HG02938 (cell line): ENCODE measurements around the gene PLXNA2.
A peak's percentile ranks its signal among the peaks of the same experiment; 100 is the strongest.

Source experiments
- ATAC-seq: cut with Tn5 transposase; IDR thresholded peaks from one replicate; pipeline ENCODE4 v1.9.1; 2021; ENCODE audit warnings: mild to moderate bottlenecking, moderate library complexity; ENCODE audit not compliant: unreplicated experiment

PLXNA2 gene

DNA sequence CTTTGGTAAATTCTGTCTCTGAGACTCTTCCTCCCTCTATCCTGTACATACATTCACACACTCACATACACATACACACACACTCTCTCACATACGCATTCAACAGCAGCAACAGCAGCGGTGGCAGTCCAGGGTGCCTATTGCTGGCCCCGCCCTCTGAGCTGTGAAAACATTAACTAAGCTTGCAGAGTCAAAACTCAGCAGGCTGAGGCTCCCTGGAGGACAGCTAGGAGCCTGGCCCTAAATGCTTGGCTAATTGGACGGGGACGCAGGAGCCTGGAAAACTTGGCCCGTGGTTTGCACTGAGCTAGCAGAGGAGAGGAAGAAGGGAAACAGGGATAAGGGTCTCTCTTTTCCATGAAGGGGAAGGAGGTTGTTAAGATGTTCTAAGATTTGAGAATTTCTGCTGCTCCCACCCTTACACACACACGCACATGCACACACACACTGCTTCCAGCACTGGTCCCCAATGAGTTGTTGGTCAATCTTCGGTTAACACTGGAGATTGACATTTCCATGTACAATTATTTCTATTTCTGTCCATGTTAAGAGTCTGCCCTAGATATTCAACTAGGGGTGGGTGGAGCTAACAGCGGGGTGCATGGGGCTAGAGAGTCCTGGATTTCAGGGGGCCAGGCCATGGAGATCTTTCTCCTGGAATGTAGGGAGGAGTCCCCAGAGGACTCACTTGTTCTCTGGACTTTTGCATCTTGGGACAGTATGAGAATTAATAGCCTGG is 94.2 kb downstream of the PLXNA2 start:
- no peak for ATAC-seq

DNA sequence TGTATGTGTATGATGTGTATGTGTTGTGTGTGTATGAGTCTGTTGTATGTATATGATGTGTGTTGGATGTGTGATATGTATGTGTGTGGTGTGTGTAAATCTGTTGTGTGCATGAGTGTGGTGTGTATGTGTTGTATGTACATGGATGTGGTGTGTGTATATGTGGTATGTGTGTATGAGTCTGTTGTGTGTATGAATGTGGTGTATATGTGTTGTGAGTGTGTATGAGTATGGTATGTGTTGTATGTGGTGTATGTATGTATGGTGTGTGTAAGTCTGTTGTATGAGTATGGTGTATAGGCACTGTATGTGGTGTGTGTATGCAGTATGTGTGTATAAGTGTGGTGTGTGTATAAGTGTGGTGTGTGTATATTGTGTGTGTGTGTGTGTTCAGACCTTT is 95.0 kb downstream of the PLXNA2 start:
- ATAC-seq = no peak

DNA sequence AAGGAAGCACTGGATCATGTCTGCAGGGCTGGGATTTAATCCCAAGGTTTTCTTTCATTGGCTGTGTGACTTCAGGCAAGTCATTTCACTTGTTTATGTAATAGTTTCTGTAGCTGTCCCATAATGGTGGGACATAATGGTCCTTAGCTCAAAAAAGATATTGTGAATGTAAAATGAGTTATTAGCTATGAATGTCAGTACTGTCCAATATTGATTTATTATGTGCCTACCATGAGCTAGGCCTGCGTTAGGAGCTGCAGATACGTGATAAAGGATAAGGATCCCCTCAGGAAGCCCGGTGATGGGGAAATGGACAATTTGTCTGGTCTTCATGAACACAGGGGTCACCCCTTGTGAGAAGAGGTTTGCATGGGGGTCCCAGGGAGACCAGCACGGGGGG is 95.8 kb downstream of the PLXNA2 start:
- no peak for ATAC-seq

DNA sequence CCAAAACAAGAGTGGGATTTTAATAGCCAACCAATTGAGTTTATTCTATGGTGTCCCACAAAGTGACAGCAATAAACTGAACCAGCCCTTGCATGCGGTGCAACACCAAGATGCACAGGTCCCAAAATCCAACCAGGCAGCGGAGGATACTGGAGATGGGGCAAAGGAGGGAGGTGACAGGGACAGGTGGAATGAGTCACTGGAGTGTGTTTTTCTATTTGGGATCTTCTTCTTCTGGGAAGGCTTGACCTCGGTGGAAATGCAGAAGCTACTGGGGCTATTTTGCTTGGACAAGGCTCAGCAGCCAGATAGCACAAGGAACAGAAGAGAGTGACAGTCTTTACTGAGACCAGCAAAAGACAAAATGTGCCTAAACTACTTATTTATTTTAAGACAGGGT is 97.5 kb downstream of the PLXNA2 start:
- no peak for ATAC-seq

DNA sequence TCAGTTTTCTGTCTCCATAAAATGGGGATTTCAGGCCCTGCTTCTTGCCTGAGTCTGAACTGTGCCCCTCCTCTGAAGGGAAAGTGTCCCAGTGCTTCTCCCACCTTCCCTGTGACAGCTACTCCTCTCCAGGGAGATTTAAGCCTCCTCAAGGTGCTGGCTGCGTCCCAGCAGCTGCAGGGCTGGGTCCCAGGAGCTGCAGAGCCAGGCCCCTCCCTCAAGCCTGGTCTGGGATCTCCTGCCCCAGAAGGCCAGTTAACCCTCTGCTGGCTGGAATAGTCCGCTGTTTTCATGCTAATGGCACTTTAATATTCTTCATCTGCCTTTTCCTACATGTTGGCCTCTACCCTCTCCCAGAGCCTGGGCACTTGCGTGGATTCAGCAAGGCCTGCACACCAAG is 99.0 kb downstream of the PLXNA2 start:
- no peak for ATAC-seq

DNA sequence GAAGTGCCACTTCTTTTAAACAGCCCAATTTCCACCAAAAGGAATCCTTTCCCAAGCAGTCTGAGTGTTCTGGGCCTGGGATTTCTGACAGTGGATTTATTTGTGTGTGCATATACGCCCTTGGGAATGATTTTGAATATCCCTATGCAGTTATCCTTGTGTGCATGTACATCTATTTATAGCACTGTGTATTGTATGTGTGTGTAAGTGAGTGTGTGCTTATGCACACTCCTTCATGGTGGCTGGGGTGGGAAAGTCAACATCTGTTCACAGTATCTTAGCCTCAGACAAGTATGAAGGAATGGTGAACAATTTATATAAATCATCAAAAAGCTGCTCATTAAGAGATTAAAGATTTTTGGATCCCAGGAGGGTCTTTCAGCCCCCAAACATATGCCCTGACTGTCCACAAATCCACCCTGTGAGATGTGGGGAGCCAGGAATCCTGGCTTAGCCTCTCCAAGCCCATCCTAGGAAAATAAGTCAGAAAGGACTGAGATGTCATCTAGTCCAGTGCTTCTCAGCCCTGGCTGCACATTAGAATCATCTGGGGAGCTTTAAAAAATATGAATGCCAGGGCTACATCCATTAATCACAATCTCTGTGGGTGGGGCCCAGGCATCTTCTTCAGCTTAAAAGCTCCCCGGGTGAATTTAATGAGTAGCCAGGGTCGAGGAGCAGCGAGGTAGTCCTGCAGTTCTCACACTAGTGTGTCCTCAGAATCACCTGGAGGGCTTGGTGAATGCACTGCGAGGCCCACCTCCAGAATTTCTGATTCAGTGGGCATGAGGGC is 101.4 kb downstream of the PLXNA2 start:
- ATAC-seq = no peak

DNA sequence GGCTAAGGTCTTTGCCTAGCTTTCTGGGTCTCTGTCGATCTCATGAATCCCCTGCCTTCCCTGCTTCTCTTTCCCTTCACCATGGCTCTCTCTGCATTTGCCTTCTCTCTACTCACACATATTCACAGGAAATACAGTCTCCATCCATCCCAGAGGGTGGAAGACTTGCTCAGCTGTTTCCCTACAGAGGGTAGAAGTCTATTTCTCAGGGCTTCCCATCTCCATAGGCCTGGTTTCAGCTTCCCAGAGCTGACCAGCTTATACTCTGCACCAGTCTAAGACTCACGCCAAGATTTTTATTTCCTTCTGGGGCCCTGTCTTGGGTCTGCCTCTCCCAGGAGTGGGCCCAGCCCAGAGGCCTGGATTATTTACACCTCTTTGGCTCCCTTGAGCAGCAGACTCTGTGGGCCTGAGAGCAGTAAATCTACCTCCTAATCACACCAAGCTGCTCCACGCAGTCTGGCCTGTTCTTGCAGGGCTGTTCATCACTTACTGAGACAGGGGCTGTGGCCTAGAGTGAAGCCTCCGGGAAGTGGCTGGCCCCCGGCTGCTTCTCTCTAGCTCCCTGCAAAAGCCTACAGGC is 102.5 kb downstream of the PLXNA2 start:
- ATAC-seq = no peak

DNA sequence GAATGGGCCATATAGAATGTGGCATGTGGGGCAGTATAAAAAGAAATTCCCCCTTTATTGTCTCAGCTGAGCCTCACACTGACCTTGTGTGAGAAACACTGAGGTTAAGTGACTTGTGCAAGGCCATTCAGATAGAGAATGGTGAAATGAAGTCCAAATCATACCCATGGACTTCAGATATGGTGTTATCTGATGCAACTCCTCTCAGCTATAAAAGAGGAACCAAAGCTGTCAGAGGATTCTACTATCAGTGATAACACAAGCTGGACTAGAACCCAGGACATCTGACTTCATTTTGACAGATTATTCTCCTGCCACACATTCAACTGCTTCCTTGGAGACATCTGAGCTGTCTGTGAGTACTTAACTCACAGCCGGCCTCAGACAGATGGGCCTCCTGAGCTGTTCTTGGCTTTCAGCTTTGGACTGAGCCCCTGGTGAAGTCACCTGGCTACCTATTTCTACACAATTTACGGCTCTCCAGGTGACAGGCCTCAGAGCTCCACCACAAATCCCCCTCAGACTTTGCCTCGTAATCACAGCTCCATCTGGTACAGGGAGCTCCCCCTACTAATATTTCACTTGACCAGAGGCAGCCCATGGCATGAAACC is 104.6 kb downstream of the PLXNA2 start:
- ATAC-seq = no peak

DNA sequence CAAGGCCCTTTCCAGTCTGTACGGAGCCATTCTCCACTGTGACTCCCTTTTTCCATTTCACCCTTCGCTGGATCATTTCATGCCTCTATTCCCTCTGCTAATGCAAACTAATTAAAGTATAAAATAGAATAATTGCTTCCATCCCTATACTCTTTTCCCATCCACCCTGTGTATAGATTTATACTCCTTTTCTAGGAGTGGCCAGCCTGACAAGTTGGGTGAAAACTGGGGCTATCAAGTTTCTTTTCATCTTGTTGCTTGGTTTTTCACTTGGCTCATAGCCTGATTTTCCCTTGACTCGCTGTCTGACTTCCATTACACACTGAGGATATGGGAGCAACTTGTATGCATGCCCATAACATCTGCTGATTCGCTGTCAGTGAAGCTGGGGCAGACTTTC is 107.0 kb downstream of the PLXNA2 start:
- ATAC-seq = no peak

DNA sequence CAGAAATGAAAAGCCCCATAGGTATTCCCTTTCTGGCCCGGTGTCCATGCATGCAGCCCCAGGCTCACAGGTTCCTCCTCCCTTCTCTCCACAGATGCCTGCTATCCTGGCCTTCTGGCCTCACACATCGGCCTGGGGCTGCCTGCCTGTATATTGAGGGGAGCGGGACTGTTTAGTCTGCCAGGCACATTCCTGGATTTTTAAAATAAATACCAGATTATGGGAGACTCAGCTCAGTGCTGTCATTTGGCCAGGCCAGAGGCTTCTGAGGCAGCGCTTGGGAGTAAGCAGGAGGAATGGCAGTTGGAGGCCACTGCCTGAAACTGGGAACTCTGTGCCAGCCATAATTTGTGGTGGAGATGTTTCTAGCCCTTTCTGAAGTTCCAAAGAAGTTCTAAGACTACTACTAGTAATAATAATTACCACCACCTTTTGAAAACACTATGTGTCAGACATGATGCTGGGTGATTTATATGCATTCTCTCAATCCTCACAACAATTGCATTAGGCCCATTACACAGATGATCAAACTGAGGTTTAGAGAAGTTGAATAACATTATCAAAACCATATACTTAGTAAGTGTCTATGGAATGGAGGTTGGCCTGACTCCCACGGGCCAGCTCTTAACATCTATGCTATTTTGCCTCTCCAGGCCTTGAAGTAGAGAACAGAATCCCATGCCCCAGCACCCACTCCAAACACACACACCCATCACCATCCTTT is 107.6 kb downstream of the PLXNA2 start:
- no peak for ATAC-seq

DNA sequence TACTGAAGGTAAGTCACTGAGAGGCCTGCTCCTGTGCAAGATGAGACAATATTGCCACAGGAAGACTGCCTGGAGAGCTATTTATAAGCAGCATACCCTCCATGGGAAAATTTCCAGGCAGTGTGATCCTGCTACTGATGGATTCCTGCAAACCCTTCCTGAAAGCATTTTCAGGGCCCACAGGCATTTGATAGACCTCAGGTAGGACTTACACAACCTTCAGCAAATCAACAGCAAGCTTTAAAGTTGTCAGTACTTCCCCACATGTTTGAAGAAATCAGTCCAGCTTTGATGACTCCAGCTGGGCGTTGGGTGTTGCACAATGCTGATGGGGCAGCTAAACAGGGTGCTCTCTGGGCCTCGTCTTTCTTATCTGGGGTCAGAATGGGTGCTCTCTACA is 108.8 kb downstream of the PLXNA2 start:
- no peak for ATAC-seq

DNA sequence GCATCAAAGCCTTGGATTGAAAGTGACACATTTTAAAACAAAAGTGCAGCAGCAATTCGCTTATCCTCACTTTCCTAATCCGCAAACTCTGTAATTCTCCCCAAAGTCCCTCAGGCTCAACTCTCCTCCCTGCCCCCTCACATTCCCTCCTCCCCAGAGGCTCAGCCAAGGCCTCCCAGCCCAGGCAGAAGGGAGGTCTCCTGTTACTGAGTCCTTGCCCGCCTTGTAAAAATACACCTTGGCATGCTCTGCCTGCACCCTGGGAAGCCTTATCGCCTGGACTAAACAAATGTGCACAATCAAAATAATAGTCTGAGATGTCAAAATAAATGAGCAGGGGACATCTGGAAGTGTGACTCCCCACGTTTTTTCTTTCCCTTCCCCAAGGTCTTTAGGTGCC is 109.7 kb downstream of the PLXNA2 start:
- ATAC-seq = no peak

DNA sequence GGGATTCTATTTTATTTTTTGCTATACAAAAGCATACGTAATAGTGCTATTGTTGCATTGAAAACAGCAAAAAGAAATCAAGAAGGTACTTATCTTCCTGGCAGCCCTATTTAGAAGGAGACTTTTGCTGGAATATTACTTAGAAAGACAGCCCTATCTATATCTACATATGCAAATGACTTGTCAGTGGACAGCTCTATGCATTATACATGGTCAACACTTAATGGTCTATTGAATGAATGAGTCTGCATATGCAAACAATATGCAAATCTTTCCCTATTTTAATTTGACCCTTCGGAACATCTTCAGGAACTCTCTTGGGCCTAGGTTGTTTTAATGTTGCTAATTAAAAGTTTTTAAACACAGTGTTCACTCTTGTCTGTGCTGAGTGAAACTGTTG is 110.8 kb downstream of the PLXNA2 start:
- ATAC-seq = no peak

DNA sequence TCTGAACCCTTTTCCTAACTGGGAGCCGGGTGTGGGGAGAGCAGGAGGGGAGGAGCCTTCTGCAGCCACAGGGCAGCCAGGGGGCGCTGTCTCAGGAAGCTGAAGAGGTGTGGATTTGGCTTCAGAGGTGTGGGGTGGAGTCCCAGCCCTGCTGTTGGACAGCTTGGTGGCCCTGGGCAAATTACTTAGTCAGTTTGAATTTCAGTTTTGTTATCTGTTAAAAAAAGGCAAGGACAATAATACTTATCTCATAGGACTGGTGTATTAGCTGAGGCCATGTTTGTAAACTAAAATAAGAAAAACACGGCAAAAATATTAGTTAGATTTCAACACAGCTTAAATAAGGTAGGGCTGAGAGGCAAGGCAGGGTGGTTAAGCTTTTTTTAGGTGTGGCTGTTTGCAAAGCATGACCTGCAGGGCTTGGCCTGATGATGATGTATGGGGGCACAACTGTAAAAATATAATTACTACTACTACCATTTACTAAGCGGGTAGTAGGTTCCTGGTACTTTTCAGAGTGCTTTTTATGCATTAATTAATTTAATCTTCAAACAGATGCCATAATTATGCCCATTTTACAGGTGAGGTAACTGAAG is 111.8 kb downstream of the PLXNA2 start:
- ATAC-seq = peak; percentile 89

DNA sequence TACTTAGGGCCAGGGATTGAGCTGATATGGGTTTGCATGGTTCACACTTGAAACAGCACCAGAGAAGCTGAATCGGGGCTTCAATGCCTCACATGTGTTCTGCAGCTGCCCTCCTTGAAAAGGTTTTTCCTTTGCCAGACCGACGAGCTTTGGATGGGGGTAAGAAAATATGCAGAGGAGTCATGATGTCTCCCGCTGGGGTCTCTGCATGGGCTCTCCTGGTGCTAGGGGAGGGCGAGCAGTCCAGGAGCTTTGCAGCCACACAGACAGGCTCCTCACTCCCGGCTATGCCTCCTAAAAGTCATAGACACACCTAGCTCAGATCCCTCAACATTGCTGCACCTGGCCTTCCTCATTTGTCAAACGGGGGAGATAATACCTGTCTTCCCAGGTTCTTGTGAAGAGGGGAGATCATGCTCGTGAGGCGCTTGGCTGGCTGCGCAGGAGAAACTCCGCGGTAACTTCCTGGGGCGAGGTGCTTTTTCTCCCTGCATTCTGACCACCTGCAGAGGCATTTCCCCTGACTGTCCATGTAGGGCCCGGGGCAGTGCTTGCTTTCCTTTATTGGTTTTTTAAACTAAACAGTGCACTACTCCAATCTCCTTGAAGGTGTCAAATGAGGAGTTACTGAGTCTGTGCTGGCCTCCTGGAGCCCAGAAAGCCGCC is 112.4 kb downstream of the PLXNA2 start:
- peak; percentile 42 for ATAC-seq

DNA sequence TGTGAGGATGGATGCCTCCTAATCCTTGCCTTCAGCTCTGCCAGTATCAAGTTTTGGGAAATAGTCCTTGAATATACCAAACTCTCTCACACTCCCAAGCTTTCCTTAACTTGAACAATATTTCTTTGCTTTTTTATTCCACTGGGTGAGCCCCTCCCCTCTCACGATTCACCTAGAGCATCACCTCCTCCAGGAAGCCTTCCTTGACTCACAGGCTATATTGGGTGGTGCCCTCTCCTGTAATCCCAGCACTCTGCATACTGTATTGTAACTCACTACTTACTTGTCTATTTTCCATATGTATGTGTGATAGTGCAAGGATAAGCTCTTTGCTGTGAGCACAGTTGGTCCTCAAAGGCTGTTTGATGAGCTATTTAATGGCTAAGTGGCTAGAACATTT is 114.7 kb downstream of the PLXNA2 start:
- ATAC-seq = no peak

DNA sequence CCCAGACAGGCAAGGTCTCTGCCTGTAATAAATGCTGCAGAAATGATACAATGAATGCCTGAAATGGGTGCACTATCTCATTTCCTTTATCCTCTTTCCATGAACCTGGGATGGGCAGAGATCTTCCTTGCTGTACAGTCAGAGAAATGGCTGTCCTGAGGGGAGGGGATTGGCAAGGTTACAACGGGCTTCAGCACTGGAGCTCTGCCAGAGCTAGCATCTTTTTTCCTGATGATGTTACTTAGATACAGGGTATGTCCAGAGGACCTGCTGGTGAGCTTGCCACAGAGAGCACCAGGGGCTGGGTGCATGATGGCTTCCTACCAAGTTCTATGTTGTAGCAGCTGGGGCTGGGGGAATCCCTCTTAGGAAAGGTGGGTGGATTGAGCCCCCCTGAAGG is 115.1 kb downstream of the PLXNA2 start:
- ATAC-seq = no peak

DNA sequence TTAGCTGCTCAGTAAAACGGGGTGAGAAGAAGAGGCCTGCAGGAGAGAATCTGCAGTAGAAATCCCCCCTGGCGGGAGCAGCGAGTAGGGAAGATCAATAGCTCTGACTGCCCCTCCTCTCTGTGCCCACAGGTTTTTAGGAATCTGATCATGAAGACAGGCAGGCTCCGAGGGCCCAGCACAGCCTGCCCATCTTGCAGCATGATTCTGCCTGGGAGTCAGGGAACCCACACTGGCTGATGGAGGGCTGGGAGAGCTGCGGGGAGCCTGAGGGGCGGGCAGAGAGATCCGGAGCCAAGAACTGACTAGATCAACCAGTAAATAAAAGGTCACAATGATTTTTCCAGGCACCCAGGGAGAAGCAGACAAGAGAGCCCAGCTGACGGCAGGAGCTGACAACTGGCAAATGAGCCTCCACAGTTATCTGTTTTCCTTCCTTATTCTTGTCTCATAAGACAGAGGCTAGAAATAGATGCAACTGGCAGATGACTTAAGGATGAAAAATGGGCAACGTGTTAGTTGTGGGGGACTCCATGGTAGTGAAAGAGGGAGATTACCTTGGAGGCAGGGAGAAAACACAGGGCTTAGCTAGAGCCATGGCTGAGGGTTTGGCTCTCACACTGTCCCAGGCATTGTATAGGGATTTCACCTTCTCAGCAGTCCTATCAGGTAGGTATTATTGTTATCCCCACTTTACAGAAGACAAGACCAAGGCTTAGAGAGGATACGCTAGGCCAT is 116.2 kb downstream of the PLXNA2 start:
- no peak for ATAC-seq

DNA sequence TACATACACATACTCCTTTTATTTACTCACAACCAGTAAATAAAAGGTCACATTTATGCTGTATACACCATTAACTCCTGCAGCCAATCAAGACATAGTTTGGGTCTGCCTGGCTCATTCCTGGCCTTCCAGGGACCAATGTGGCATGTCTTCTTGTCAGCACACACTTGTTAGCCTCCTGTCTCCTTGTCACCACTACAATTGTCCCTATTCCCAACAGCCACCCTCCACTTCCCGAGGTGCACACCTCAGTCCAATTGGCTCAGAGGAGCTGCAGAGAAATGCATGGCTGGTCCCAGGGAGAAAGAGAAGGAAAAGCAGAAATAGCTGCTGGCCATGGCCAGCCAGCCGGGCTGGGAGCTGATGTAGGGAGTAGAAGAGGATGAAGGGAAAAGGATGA is 116.9 kb downstream of the PLXNA2 start:
- ATAC-seq = no peak
